CD4-positive, alpha-beta T cell treated with Interleukin-6 for 4 hours (primary cell): ENCODE results near the gene LIPH.
A peak's percentile ranks its signal among the peaks of the same experiment; 100 is the strongest.

Experiments
- DNase-seq: peaks from one replicate; pipeline ENCODE4 v3.0.0-alpha.2; 2020; ENCODE audit warnings: mixed read lengths

Gene LIPH

GRCh38 chr3:185539934-185540333, 12.5 kb downstream of the LIPH start:
- DNase-seq, result no peak

DNA sequence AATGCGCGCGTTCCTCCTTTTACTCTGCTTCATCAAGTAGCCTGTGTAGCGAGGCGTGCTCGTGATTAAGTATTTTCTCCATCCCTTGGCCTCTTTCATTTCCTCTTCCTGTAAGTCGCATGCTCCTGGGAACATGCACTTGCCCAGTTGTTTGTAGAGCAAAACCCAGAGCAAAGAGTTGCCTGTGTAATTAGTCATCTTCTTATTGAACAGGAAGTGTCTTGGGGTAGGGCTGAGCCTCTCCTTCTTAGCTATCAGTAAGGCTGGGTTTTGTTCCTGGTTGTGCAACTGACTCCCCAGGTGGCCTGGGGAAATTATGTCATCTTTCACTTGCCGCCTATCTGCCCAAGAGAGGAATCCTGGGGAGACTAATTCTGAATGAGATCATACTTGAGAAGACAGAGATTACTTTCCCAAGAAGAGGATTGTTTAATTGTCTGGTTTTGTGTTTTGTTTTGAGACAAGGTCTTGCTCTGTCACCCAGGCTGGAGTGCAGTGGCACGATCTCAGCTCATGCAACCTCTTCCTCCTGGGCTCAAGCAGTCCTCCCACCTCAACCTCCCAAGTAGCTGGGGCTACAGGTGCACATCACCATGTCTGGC, 14.9 kb downstream of the LIPH start:
- DNase-seq, result peak; percentile 18

DNA sequence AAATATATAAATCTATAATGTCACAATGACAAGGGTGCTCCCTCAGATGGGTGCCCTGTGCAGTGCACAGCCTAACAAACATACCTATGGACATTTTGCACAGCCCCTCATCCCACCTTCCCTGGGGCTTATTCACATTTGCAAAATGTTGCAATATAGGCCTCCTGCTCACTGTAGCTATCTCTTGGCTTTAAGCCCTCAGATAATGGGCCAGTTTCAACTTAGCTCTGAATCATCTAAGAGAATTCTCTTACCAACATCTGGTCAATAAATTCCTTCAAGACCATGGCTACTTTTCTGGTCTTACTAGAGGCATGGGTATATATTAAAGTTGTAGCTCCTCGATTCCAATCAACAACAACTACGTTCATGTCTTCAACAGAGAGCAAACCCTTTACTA, 17.9 kb downstream of the LIPH start:
- no peak for DNase-seq

DNA sequence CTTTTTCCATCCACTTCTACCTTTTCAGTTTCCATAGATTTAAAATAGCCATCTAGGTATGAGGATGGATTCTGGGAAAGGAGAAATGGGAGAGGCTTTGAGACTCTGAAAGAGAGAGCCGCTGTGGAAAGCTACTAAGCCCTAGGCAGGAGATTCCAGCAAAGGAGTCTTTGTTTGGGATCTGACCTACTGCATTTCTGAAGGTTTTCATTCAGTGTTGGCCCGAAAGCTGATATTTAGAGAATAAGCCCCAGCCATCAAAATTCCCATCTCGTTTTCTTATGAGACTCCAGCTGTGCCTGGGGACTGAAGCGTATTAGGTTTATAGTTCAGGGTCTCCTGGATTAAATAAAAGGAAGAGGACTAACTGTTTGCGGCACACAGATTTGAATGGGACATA, 19.5 kb downstream of the LIPH start:
- no peak for DNase-seq

- DNase-seq, result no peak
Measured at GRCh38 chr3:185530856-185531255, 21.5 kb downstream of the LIPH start.

- no peak for DNase-seq
Measured at GRCh38 chr3:185528532-185528931, 23.9 kb downstream of the LIPH start.

- DNase-seq, result no peak
Measured at GRCh38 chr3:185527364-185527763, 25.0 kb downstream of the LIPH start.

DNA sequence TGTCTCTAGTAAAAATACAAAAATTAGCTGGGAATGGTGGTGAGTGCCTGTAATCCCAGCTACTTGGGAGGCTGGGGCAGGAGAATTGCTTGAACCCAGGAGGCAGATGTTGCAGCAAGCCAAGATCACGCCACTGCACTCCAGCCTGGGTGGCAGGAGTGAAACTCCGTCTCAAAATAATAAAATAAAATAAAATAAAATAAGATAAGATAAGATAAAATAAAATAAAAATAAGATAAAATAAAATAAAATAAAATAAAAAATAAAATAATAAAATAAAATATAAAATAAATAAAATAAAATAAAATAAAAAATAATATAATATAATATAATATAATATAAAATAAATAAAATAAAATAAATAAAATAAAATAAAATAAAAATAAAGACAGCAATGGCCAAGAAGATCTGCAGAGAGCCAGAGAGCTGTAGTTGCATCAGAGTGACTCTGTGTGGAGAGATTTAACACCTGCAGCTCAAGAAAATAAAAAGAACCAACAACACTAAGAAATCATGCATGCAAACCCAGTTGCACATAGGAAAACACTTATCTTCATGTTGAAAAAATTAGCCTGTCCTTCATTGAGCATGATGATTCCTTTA, 25.9 kb downstream of the LIPH start:
- DNase-seq, result no peak

DNA sequence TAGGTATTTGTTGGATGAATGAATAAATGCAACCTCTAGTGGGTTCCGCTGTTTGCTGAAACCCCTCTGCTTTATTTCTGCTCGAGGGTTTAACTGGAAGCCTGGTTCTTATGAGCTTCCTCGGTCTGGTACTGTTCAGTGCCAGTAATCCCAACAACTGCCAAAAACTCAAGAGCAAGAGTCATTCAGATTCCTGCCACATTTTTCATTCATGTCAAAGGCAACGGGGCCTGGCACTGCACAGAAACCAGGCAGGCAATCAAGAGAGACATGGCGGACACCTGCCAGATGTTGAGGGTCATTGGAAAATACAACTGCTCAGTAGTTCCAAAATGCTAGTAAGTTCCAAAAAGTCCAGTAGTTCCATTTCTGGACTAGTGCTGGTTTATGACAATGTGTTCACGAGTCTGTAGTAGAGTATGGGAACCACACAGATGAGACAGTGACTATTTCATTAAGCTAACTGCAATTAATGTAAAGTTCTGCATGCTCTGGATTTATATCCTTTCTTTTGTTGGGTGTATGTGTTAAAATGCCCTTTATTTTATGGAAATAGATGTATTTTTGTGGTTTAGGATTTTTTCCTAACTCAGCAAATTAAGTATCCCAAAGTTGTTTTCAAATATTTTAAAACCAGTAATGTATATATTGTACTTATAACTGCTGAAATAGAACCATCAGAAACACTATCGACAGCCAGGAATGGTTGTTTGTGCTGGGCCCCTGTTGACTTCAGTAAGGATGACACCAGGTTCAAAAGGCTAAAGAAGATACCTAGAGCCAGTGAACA, 30.8 kb downstream of the LIPH start:
- DNase-seq, result no peak

- no peak for DNase-seq
Measured at GRCh38 chr3:185519021-185519420, 33.4 kb downstream of the LIPH start.

DNA sequence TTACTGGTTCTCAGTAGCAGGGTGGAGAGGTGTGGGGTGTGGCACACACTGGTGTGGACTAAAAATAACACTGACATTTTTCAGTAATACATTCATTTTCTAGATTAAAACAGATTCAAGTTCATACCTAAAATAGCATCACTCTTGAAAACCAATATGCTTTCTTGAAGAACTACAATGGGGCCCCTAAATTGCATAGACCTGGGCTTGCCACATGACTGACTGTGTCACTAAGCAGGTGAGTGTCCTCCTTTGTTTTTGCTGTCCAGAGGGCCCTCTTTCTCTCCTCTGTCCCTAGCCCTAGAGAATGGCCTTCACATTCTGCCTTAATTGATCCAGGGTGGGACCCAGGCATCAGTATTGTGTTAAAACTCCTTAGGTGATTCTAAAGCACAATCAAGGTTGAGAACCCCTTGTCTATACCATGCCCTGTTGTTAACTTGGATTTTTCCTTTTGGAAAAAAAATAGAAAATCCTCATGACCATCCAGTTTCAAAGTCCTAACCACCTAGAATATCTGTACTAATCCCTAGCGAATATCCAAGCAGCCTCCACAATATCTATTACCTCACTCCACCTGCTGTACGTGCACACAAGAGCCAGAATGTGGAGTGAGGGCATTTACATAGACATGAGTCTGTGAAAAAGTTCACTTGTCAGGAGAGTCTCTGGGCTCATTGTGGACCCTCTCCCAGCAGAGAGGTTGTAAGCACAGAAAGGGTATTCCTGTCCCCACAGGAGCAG, 34.8 kb downstream of the LIPH start:
- DNase-seq, result no peak

- no peak for DNase-seq
Measured at GRCh38 chr3:185511711-185512110, 40.7 kb downstream of the LIPH start.

- DNase-seq, result no peak
Measured at GRCh38 chr3:185508335-185508991, 43.9 kb downstream of the LIPH start.

- no peak for DNase-seq
Measured at GRCh38 chr3:185507883-185508282, 44.5 kb downstream of the LIPH start.

DNA sequence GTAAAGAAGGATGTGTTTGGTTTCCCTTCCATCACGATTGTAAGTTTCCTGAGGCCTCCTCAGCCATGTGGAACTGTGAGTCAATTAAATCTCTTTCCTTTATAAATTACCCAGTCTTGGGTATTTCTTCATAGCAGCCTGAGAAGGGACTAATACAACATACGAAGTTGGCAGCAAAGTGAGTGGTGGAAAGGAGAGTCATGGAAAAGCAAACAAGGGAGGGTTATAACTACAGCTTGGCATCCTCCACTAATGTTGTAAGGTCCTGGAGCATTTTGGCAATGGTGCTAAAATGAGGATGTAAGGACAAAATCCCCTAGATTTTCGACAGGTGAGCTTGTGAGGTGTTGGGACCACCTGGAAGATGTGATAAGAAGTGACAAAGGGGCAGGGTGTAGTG, 47.8 kb downstream of the LIPH start:
- no peak for DNase-seq

DNA sequence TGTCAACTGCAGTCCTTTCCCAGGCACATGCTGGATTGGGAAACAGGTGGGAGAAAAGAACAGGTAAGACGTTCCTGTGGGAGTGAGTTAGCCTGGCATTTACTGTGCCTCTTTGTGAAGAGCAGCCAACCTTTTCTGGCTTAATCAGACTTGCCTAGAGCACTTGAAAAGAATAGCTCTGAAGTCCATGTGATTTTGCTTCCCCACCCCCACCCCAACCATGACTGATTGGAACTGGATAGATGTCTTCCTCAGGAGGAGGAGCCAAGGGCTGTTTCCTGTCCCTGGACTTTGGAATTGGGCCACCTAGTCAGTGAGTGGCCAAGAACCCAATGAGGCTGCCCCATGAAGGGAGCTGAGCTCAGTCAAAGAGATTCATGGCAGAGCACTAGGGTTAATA, 48.9 kb downstream of the LIPH start:
- no peak for DNase-seq

GRCh38 chr3:185502987-185503386, 49.4 kb downstream of the LIPH start:
- no peak for DNase-seq

DNA sequence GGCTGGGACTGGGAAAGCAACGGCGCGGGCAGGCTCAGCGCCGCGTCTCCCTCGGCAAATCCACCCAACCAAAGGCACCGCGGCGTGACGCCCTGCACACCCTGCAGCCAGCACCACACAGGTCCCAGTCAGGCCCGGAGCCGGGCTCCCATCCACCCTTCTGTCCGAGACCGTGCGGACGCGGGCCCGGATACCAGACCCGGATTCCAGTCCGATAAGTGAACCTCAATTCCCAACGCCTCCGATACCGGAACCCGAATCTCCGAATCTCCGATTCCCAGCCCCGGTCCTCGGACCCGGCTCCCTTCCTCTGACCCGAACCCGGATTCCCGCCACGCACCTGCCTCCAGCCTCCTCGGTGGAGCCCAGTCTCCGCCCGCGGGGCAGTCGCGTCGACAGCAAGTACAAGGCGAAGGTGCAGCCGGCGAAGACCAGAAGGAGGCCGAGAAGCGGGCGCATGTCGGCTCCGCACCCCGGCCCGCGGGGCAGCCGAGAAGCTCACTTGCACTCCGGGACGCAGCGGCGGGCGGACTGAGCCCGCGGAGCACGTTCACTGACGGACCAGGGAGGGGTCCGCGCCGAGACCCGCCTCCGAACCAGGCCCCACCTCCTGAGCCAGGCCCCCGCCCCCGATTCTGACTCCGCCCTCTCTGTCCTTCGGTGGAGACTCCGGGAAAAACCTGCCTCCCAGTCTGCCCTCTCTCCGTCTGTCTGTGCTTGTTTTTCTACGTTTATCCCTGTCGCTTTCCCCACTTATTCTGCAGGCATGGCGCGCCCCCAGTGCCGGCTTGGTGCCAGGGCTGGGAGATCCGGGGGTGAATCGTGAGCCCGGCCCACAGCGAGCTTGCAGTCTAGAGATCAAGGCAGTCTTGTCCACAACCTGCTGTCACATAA, 53.6 kb downstream of the LIPH start, which contains the start of gene TMEM41A:
TMEM41A (minus strand) TSS at position 533 of the 894 bp plus-strand sequence; CDS start at position 459, 74 bp downstream.
- peak; percentile 90 for DNase-seq

GRCh38 chr3:185490241-185490640, 62.1 kb downstream of the LIPH start:
- no peak for DNase-seq

DNA sequence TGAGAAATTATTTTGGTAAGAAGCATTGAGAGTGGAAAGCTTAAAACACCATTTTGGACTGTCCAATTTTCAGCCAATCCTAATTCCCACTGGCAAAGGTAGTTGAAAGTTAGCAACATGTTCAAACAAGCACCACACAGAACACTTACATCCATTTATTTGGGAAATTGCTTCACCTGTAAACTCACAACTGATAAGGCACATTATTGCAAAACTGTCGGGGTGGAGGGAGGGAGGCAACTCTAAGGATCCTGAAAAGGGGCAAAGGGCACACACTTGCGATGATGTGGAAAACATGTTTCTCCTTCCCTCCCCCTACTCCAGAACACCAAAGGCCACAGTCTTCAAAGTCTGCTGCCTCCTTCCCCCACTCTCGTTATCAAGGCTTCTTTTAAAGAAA, 62.9 kb downstream of the LIPH start:
- DNase-seq, result no peak

DNA sequence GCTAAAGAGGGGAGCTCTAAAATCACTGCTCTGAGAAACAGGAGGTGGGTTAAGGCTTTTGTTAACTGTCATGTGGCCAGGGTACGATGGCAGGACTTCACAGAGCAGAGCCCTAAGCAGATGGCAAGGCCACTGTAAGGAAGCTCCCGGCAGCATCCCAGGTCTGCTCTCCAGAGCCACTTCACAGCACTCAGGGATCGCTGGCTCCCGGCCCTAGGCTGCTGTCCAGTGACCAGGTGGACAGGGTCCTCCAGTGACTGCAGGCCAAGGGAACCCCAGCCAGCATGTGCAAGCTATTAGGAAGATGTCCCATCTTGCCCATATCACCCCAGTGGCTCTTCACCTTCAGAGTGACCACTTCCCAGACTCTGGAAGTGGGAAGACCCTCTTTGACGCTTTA, 63.9 kb downstream of the LIPH start:
- no peak for DNase-seq

DNA sequence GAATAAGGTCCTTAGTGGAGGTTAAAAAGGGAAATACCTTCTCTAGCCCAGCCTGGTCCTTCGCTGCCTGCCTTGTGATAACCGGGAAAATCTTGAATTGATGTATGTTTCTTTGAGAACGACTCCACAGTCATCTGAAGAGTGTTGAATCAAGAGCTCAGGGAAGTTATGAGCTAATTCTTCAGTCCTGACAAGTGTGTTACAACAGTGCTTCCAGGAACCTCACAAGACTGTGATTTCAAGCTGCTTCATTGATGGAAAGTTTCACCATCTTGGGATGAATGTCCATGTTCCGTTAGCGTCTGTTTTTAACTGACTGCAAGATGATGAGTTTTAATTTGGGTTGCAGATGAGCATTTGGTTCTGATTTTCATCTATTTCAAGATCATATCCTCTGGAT, 66.0 kb downstream of the LIPH start:
- no peak for DNase-seq
